Measurements from ENCODE around the gene NTRK2.

Gene NTRK2

GRCh38 chr9:84758817-84759216 lies 89.3 kb downstream of the NTRK2 start:
- no peak for DNase-seq (ENCODE audit: insufficient read length, low spot score)
- TF ChIP-seq POLR2AphosphoS5 (IDR thresholded peaks at IDR 0.05; ENCODE audit: low read depth, low read length), result no peak
- no peak for TF ChIP-seq POLR2A (IDR thresholded peaks at IDR 0.05; ENCODE audit: low read depth, low read length)
- no peak for TF ChIP-seq TAF1 (IDR thresholded peaks at IDR 0.05; ENCODE audit: low read depth, low read length)
- TF ChIP-seq PAX5 (IDR thresholded peaks at IDR 0.05; ENCODE audit: insufficient read depth, low read length, severe bottlenecking), result no peak
- TF ChIP-seq POU2F2 (IDR thresholded peaks at IDR 0.05; ENCODE audit: low read depth, low read length), result no peak
- no peak for TF ChIP-seq SPI1 (IDR thresholded peaks at IDR 0.05; ENCODE audit: low read depth, low read length)
- FAIRE-seq, result no peak

DNA sequence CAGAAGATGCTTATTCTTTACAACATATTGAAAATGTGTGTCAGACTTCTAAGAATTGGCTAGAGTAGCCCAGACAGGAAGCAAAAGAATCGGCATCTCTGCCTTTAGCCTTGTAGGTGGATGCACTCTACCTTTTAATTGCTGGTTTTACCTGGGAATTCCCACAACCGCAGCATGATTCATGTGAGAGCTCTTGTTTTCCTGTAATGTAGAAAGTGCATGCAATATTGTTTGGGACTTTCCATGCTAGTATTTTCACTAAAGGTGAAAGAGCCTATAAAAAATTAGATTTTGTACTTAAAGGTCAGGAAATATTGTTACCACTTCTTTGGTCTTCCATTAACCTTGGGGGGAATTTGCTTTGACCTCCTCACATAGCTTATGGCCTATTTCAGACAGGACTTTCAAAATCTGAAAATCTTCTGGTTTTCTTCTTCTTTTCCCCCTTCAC lies 89.8 kb downstream of the NTRK2 start:
- no peak for DNase-seq (ENCODE audit: insufficient read length, low spot score)
- TF ChIP-seq PAX5 (IDR thresholded peaks at IDR 0.05; ENCODE audit: insufficient read depth, low read length, severe bottlenecking) (no peak), POU2F2 (IDR thresholded peaks at IDR 0.05; ENCODE audit: low read depth, low read length) (peak; percentile 61; the same call in 1 of the 2 replicates)
- peak; percentile 51 for FAIRE-seq

DNA sequence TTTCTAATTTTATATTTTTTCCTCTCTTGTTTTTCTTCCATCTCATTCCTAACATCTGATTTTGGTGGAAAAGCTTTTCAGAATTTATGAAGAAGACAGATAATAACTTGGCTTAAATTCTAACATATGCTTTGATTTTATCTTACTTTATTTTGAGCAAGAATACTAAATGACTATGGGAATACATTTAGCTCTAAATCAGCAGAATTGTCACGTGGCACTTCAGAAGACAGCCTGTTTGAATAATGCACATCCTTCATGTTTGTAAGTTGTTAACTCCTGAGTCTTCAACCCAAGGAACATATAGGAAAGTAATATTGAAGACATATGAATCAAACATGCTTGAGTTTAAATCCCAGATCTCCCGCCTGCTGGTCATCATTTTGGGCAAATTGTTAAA lies 90.3 kb downstream of the NTRK2 start:
- no peak for FAIRE-seq
- no peak for DNase-seq (ENCODE audit: insufficient read length, low spot score)
- TF ChIP-seq PAX5 (IDR thresholded peaks at IDR 0.05; ENCODE audit: insufficient read depth, low read length, severe bottlenecking) (no peak), SPI1 (IDR thresholded peaks at IDR 0.05; ENCODE audit: low read depth, low read length) (no peak), TAF1 (IDR thresholded peaks at IDR 0.05; ENCODE audit: low read depth, low read length) (no peak), POLR2AphosphoS5 (IDR thresholded peaks at IDR 0.05; ENCODE audit: low read depth, low read length) (no peak), POLR2A (IDR thresholded peaks at IDR 0.05; ENCODE audit: low read depth, low read length) (no peak), POU2F2 (IDR thresholded peaks at IDR 0.05; ENCODE audit: low read depth, low read length) (no peak)

DNA sequence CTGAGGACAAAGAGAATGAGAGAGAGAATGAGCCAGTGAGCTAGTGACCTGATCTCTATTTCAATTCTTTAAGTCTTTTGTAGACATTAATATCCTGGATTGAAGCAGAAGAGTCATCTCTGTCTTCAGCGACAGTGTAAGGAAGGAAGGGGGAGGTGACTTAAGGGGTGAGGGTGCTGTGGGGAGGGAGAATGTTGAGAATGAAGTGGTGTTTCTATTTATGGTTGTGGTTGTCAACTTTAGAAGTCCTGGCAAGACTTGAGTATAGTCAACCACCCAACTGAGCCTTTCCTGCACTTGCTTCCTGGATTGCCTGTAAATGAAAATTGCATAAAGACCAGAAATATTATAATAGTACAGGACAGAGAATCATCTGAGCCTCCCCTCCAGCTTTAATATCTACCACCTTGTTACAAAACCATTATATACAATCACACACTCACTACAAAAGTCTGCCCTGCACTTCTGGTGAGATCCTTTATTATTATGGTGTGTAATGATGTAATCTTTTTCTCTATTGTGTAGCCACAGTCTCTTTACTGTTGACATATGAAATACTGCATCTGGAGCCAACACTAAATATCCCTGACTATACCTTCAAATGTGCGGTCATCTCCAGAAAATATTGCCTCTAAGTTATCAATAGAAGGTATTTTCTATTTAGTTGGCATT lies 91.7 kb downstream of the NTRK2 start:
- DNase-seq (ENCODE audit: insufficient read length, low spot score), result no peak
- TF ChIP-seq SPI1 (IDR thresholded peaks at IDR 0.05; ENCODE audit: low read depth, low read length) (no peak), POLR2AphosphoS5 (IDR thresholded peaks at IDR 0.05; ENCODE audit: low read depth, low read length) (no peak), PAX5 (IDR thresholded peaks at IDR 0.05; ENCODE audit: insufficient read depth, low read length, severe bottlenecking) (no peak)
- FAIRE-seq, result no peak

DNA sequence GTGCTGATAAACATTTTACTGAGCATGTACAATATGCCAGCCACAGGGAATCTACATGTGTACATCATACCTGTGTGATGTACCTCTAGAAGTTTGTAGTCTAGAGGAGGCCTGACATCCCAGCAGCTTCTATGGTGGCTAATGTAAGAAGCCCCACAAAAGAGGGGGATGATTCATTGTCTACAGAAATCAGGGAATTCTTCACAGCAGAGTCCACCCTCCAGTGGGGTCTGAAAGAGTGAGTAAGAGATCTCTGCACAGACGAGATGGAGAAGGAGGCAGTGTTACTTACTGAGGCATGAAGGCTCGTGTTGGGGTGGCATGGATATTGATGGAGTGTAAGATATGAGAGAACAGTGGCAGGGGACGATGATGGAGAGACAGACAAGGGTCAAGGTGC lies 103.0 kb downstream of the NTRK2 start:
- no peak for TF ChIP-seq PAX5 (IDR thresholded peaks at IDR 0.05; ENCODE audit: insufficient read depth, low read length, severe bottlenecking)
- TF ChIP-seq POLR2AphosphoS5 (IDR thresholded peaks at IDR 0.05; ENCODE audit: low read depth, low read length), result no peak
- no peak for TF ChIP-seq POU2F2 (IDR thresholded peaks at IDR 0.05; ENCODE audit: low read depth, low read length)
- no peak for TF ChIP-seq TAF1 (IDR thresholded peaks at IDR 0.05; ENCODE audit: low read depth, low read length)
- TF ChIP-seq SPI1 (IDR thresholded peaks at IDR 0.05; ENCODE audit: low read depth, low read length), result no peak
- TF ChIP-seq POLR2A (IDR thresholded peaks at IDR 0.05; ENCODE audit: low read depth, low read length), result no peak
- no peak for FAIRE-seq
- DNase-seq (ENCODE audit: insufficient read length, low spot score), result no peak

- TF ChIP-seq TAF1 (IDR thresholded peaks at IDR 0.05; ENCODE audit: low read depth, low read length), result no peak
- TF ChIP-seq PAX5 (IDR thresholded peaks at IDR 0.05; ENCODE audit: insufficient read depth, low read length, severe bottlenecking), result no peak
- no peak for TF ChIP-seq SPI1 (IDR thresholded peaks at IDR 0.05; ENCODE audit: low read depth, low read length)
- TF ChIP-seq POLR2AphosphoS5 (IDR thresholded peaks at IDR 0.05; ENCODE audit: low read depth, low read length), result no peak
- no peak for TF ChIP-seq POU2F2 (IDR thresholded peaks at IDR 0.05; ENCODE audit: low read depth, low read length)
- no peak for TF ChIP-seq POLR2A (IDR thresholded peaks at IDR 0.05; ENCODE audit: low read depth, low read length)
- DNase-seq (ENCODE audit: insufficient read length, low spot score) (no peak), FAIRE-seq (no peak)
Observed at GRCh38 chr9:84773022-84773421, 103.5 kb downstream of the NTRK2 start.

GRCh38 chr9:84775056-84775643 lies 105.6 kb downstream of the NTRK2 start:
- TF ChIP-seq TAF1 (IDR thresholded peaks at IDR 0.05; ENCODE audit: low read depth, low read length) (no peak), SPI1 (IDR thresholded peaks at IDR 0.05; ENCODE audit: low read depth, low read length) (no peak), PAX5 (IDR thresholded peaks at IDR 0.05; ENCODE audit: insufficient read depth, low read length, severe bottlenecking) (no peak), POLR2AphosphoS5 (IDR thresholded peaks at IDR 0.05; ENCODE audit: low read depth, low read length) (no peak), POU2F2 (IDR thresholded peaks at IDR 0.05; ENCODE audit: low read depth, low read length) (no peak), POLR2A (IDR thresholded peaks at IDR 0.05; ENCODE audit: low read depth, low read length) (no peak)
- DNase-seq (ENCODE audit: insufficient read length, low spot score) (no peak), FAIRE-seq (no peak)

- TF ChIP-seq POLR2A (IDR thresholded peaks at IDR 0.05; ENCODE audit: low read depth, low read length), result no peak
- TF ChIP-seq PAX5 (IDR thresholded peaks at IDR 0.05; ENCODE audit: insufficient read depth, low read length, severe bottlenecking), result no peak
- TF ChIP-seq SPI1 (IDR thresholded peaks at IDR 0.05; ENCODE audit: low read depth, low read length), result no peak
- TF ChIP-seq POLR2AphosphoS5 (IDR thresholded peaks at IDR 0.05; ENCODE audit: low read depth, low read length), result no peak
- no peak for TF ChIP-seq TAF1 (IDR thresholded peaks at IDR 0.05; ENCODE audit: low read depth, low read length)
- TF ChIP-seq POU2F2 (IDR thresholded peaks at IDR 0.05; ENCODE audit: low read depth, low read length), result no peak
- no peak for FAIRE-seq
Observed at GRCh38 chr9:84778570-84778969, 109.0 kb downstream of the NTRK2 start.

GRCh38 chr9:84779883-84780282 lies 110.4 kb downstream of the NTRK2 start:
- DNase-seq (ENCODE audit: insufficient read length, low spot score) (no peak), FAIRE-seq (no peak)
- TF ChIP-seq PAX5 (IDR thresholded peaks at IDR 0.05; ENCODE audit: insufficient read depth, low read length, severe bottlenecking) (no peak), SPI1 (IDR thresholded peaks at IDR 0.05; ENCODE audit: low read depth, low read length) (no peak), TAF1 (IDR thresholded peaks at IDR 0.05; ENCODE audit: low read depth, low read length) (no peak)

More at GRCh38 chr9:84778570-84778969, 109.0 kb downstream of the NTRK2 start:
- DNase-seq (ENCODE audit: insufficient read length, low spot score), result no peak

- TF ChIP-seq PAX5 (IDR thresholded peaks at IDR 0.05; ENCODE audit: insufficient read depth, low read length, severe bottlenecking) (no peak), TAF1 (IDR thresholded peaks at IDR 0.05; ENCODE audit: low read depth, low read length) (no peak), POLR2A (IDR thresholded peaks at IDR 0.05; ENCODE audit: low read depth, low read length) (no peak), SPI1 (IDR thresholded peaks at IDR 0.05; ENCODE audit: low read depth, low read length) (no peak), POU2F2 (IDR thresholded peaks at IDR 0.05; ENCODE audit: low read depth, low read length) (no peak), POLR2AphosphoS5 (IDR thresholded peaks at IDR 0.05; ENCODE audit: low read depth, low read length) (no peak)
- no peak for FAIRE-seq
- no peak for DNase-seq (ENCODE audit: insufficient read length, low spot score)
Observed at GRCh38 chr9:84780385-84780784, 110.9 kb downstream of the NTRK2 start.

Measured in GM12891 (cell line).